Keratinocyte (primary cell): ENCODE results near the gene SEZ6. TPM values are rescaled to one million over a fixed set of nuclear protein-coding genes. Genes with fewer than 3 reads are reported as not detected.

Experiments used
- DNase-seq: peaks from one replicate; pipeline ENCODE4 v3.0.0-alpha.2; 2011; ENCODE audit warnings: low read depth, missing footprints, low spot score
- FAIRE-seq: peaks from 2 replicates; lab custom pipeline; 2011; peaks lifted over from hg19 to GRCh38; lab: Jason Lieb, UNC
- H2AFZ ChIP-seq: 2 replicates; pipeline ENCODE4 v1.6.0; 2012; ENCODE audit warnings: low read length, control low read depth, inconsistent platforms; ENCODE audit not compliant: control insufficient read depth
- H3K27ac ChIP-seq: 2 replicates; pipeline ENCODE4 v1.5.1; 2011; ENCODE audit warnings: low read length; ENCODE audit not compliant: control insufficient read depth, insufficient read depth
- H3K27me3 ChIP-seq: 3 replicates; pipeline ENCODE4 v1.6.0; 2011; ENCODE audit warnings: low read length; ENCODE audit not compliant: control insufficient read depth, insufficient read depth; ENCODE audit errors: extremely low read depth
- H3K36me3 ChIP-seq, 2 experiments: 2 replicates in 1 of 2; 3 replicates in 1 of 2; pipeline ENCODE4 v1.5.1; 2011; ENCODE audit warnings: low read length in 2 of 2, mild to moderate bottlenecking in 1 of 2; ENCODE audit not compliant: control insufficient read depth in 2 of 2, insufficient read depth in 2 of 2; ENCODE audit errors: extremely low read depth in 1 of 2
- H3K4me1 ChIP-seq: 3 replicates; pipeline ENCODE4 v1.5.1; 2011; ENCODE audit warnings: low read length; ENCODE audit not compliant: control insufficient read depth, insufficient read depth; ENCODE audit errors: extremely low read depth
- H3K4me2 ChIP-seq: 3 replicates; pipeline ENCODE4 v1.6.0; 2011; ENCODE audit warnings: low read depth, low read length; ENCODE audit not compliant: control insufficient read depth, insufficient read depth; ENCODE audit errors: extremely low read depth
- H3K4me3 ChIP-seq, 3 experiments: fragments of 200-600 bp in 1 of 3; sonication (generic) in 1 of 3; 2 replicates in 2 of 3; 3 replicates in 1 of 3; pipeline ENCODE4 v1.5.1; 2011 to 2016; ENCODE audit warnings: low read length in 3 of 3, mild to moderate bottlenecking in 3 of 3, control low read depth in 2 of 3, inconsistent platforms in 1 of 3, low read depth in 1 of 3, mixed read lengths in 1 of 3, mixed run types in 1 of 3, moderate library complexity in 1 of 3; ENCODE audit not compliant: control insufficient read depth in 2 of 3, insufficient read depth in 2 of 3; ENCODE audit errors: extremely low read depth in 1 of 3
- H3K79me2 ChIP-seq: 2 replicates; pipeline ENCODE4 v1.6.0; 2012; ENCODE audit warnings: low read length; ENCODE audit not compliant: control insufficient read depth, insufficient read depth
- H3K9ac ChIP-seq: 3 replicates; pipeline ENCODE4 v1.6.0; 2011; ENCODE audit warnings: low read length; ENCODE audit not compliant: control insufficient read depth, insufficient read depth; ENCODE audit errors: extremely low read depth
- H3K9me1 ChIP-seq: 3 replicates; pipeline ENCODE4 v1.6.0; 2011; ENCODE audit warnings: low read length; ENCODE audit not compliant: control insufficient read depth, insufficient read depth; ENCODE audit errors: extremely low read depth
- H3K9me3 ChIP-seq: 2 replicates; pipeline ENCODE4 v1.5.1; 2012; ENCODE audit warnings: low read depth, low read length; ENCODE audit not compliant: control insufficient read depth
- H4K20me1 ChIP-seq: 3 replicates; pipeline ENCODE4 v1.6.0; 2011; ENCODE audit warnings: low read length; ENCODE audit not compliant: control insufficient read depth, insufficient read depth; ENCODE audit errors: extremely low read depth
- CTCF ChIP-seq, 3 experiments: IDR thresholded peaks in 1 of 3; conservative IDR thresholded peaks in 1 of 3; optimal IDR thresholded peaks in 1 of 3; 2 replicates in 2 of 3; 3 replicates in 1 of 3; pipeline versions ENCODE3 to v1.5.1; 2011; ENCODE audit warnings: low read length in 3 of 3, mild to moderate bottlenecking in 3 of 3, moderate library complexity in 2 of 3, control low read depth in 1 of 3, inconsistent platforms in 1 of 3; ENCODE audit not compliant: insufficient read depth in 2 of 3; ENCODE audit errors: extremely low read depth in 1 of 3
- EZH2 ChIP-seq: IDR thresholded peaks from one replicate; pipeline ENCODE4 v1.6.1; 2012; ENCODE audit warnings: inconsistent platforms, mild to moderate bottlenecking, low read length, moderate library complexity
- dilution Hi-C: fragments of 300-500 bp; cut with MboI; formaldehyde crosslinking; loops from one replicate; pipeline ENCODE4 v1.7.0; 2020; ENCODE audit warnings: low sequenced_read_pairs; ENCODE audit not compliant: extremely low pct_ligation_motif_present
- polyA plus RNA-seq, 5 experiments: library from polyadenylated mRNA; depleted of rRNA in 3 of 5; stranded (reverse) in 3 of 5; stranded (forward) in 1 of 5; unstranded in 1 of 5; fragments of >200 nt; gene quantifications; 1 replicate in 1 of 5; 2 replicates in 3 of 5; 3 replicates in 1 of 5; pipeline versions ENCODE4 v1.2.1 to v1.2.3, GENCODE V29; 2011 to 2012; ENCODE audit warnings: missing spikeins in 2 of 5, low read depth in 1 of 5, low replicate concordance in 1 of 5

Gene SEZ6
- polyA plus RNA-seq, 1 donor (not counting 4 experiments of a cell fraction or from before 2014, with no cell fraction given) = not detected

GRCh38 chr17:29043539-29044145, 37.8 kb upstream of the SEZ6 start:
- H3K79me2 ChIP-seq = no peaks in the 10 kb centered on the region
- H3K9me3 ChIP-seq = no peaks in the 10 kb centered on the region
- no peaks in the 10 kb centered on the region for H3K36me3 ChIP-seq
- H3K4me2 ChIP-seq = no peak overlapping the region
- no peak overlapping the region for H3K4me3 ChIP-seq
- no peak overlapping the region for H2AFZ ChIP-seq
- DNase-seq (no peak), FAIRE-seq (no peak)
- no peak overlapping the region for H3K27ac ChIP-seq
- peaks cover 13% of the 10 kb centered on the region for H3K4me1 ChIP-seq
- peaks cover 8% of the 10 kb centered on the region for H3K27me3 ChIP-seq
- no peak overlapping the region for H3K9ac ChIP-seq
- no peaks in the 10 kb centered on the region for H3K9me1 ChIP-seq
- no peak for TF ChIP-seq EZH2
- no peak for TF ChIP-seq CTCF (optimal IDR thresholded peaks at IDR 0.05 in 1 of 3, IDR thresholded peaks at IDR 0.05 in 1 of 3, conservative IDR thresholded peaks at IDR 0.05 in 1 of 3; ENCODE audit: extremely low read depth in 1 of 3, insufficient read depth in 2 of 3, low read length in 3 of 3)
- H4K20me1 ChIP-seq = no peaks in the 10 kb centered on the region
- dilution Hi-C loops = no loop called here

- Histone ChIP-seq H3K27ac (no peak within 1 kb of the TSS), H4K20me1 (no peaks in the 10 kb centered on the region), H3K9me1 (no peaks in the 10 kb centered on the region), H3K27me3 (peaks cover 11% of the 10 kb centered on the region), H3K79me2 (no peaks in the 10 kb centered on the region), H3K4me1 (peaks cover 17% of the 10 kb centered on the region), H3K4me2 (no peak within 1 kb of the TSS), H3K4me3 (no peak within 1 kb of the TSS), H3K36me3 (no peaks in the 10 kb centered on the region), H2AFZ (no peak within 1 kb of the TSS), H3K9ac (no peak within 1 kb of the TSS), H3K9me3 (no peaks in the 10 kb centered on the region)
- FAIRE-seq (no peak), DNase-seq (no peak)
- no peak for TF ChIP-seq EZH2
- no peak for TF ChIP-seq CTCF (optimal IDR thresholded peaks at IDR 0.05 in 1 of 3, IDR thresholded peaks at IDR 0.05 in 1 of 3, conservative IDR thresholded peaks at IDR 0.05 in 1 of 3; ENCODE audit: extremely low read depth in 1 of 3, insufficient read depth in 2 of 3, low read length in 3 of 3)
- dilution Hi-C loops = no loop called here
These were observed 37.1 kb upstream of the SEZ6 start, which contains the start of gene PIPOX for GRCh38 chr17:29042679-29043538. Gene PIPOX (plus strand): TSS chr17:29043141. CDS start chr17:29043226, 85 bp downstream.
